IPS-18a (cell line): ENCODE results near the gene GTF2A1L.
"Not testable (repeated sequence)": the region's sequence is repeated elsewhere in the genome, so short reads cannot be mapped to it uniquely, and the experiment has no call there.

Experiments
- H3K27ac ChIP-seq: one replicate; pipeline ENCODE4 v1.5.1; 2013; ENCODE audit warnings: low read length
- H3K27me3 ChIP-seq: one replicate; pipeline ENCODE4 v1.6.1; 2013; ENCODE audit warnings: mild to moderate bottlenecking, low read length; ENCODE audit not compliant: control insufficient read depth, insufficient read depth
- H3K36me3 ChIP-seq: one replicate; pipeline ENCODE4 v1.6.1; 2013; ENCODE audit warnings: low read depth, low read length; ENCODE audit not compliant: control insufficient read depth
- H3K4me1 ChIP-seq: one replicate; pipeline ENCODE4 v1.6.1; 2013; ENCODE audit warnings: low read depth, low read length; ENCODE audit not compliant: control insufficient read depth
- H3K4me3 ChIP-seq: one replicate; pipeline ENCODE4 v1.5.1; 2013; ENCODE audit warnings: low read length
- H3K9ac ChIP-seq: one replicate; pipeline ENCODE4 v1.6.1; 2013; ENCODE audit warnings: mild to moderate bottlenecking, low read length, moderate library complexity
- H3K9me3 ChIP-seq: one replicate; pipeline ENCODE4 v1.6.1; 2013; ENCODE audit warnings: low read depth, low read length; ENCODE audit not compliant: control insufficient read depth

Gene GTF2A1L

GRCh38 chr2:48588745-48589144 lies 28.9 kb upstream of the GTF2A1L start:
- H3K27me3 ChIP-seq: peaks cover 8% of the 10 kb centered on the region
- peaks cover 19% of the 10 kb centered on the region for H3K4me1 ChIP-seq
- H3K4me3 ChIP-seq: no peak overlapping the region
- no peaks in the 10 kb centered on the region for H3K36me3 ChIP-seq
- H3K9me3 ChIP-seq: no peaks in the 10 kb centered on the region
- H3K9ac ChIP-seq: no peak overlapping the region
- no peak overlapping the region for H3K27ac ChIP-seq

GRCh38 chr2:48589170-48589767 lies 28.4 kb upstream of the GTF2A1L start:
- Histone ChIP-seq H3K27ac (no peak overlapping the region), H3K9me3 (no peaks in the 10 kb centered on the region), H3K4me3 (no peak overlapping the region), H3K27me3 (peaks cover 8% of the 10 kb centered on the region), H3K4me1 (peaks cover 19% of the 10 kb centered on the region), H3K36me3 (no peaks in the 10 kb centered on the region), H3K9ac (no peak overlapping the region)

- H3K36me3 ChIP-seq: no peaks in the 10 kb centered on the region
- H3K4me3 ChIP-seq: no peak overlapping the region
- no peaks in the 10 kb centered on the region for H3K9me3 ChIP-seq
- no peak overlapping the region for H3K9ac ChIP-seq
- no peak overlapping the region for H3K27ac ChIP-seq
- H3K4me1 ChIP-seq: peaks cover 15% of the 10 kb centered on the region
- H3K27me3 ChIP-seq: peaks cover 8% of the 10 kb centered on the region
These were observed 27.6 kb upstream of the GTF2A1L start for GRCh38 chr2:48590017-48590416.

GRCh38 chr2:48592067-48592466 lies 25.6 kb upstream of the GTF2A1L start:
- no peaks in the 10 kb centered on the region for H3K27me3 ChIP-seq
- H3K27ac ChIP-seq: no peak overlapping the region
- H3K4me3 ChIP-seq: no peak overlapping the region
- H3K9me3 ChIP-seq: no peaks in the 10 kb centered on the region
- H3K4me1 ChIP-seq: peaks cover 4% of the 10 kb centered on the region
- H3K9ac ChIP-seq: no peak overlapping the region
- H3K36me3 ChIP-seq: no peaks in the 10 kb centered on the region

- H3K9me3 ChIP-seq, H3K36me3 ChIP-seq, H3K27ac ChIP-seq, H3K9ac ChIP-seq, H3K27me3 ChIP-seq, H3K4me3 ChIP-seq, H3K4me1 ChIP-seq: not testable (repeated sequence)
These were observed 20.9 kb upstream of the GTF2A1L start for GRCh38 chr2:48596751-48597150.

GRCh38 chr2:48597492-48597891 lies 20.2 kb upstream of the GTF2A1L start:
- Histone ChIP-seq H3K36me3 (no peaks in the 10 kb centered on the region), H3K27me3 (no peaks in the 10 kb centered on the region), H3K4me3 (no peak overlapping the region), H3K9ac (no peak overlapping the region), H3K4me1 (no peaks in the 10 kb centered on the region), H3K27ac (no peak overlapping the region), H3K9me3 (no peaks in the 10 kb centered on the region)

- no peak overlapping the region for H3K9ac ChIP-seq
- H3K27me3 ChIP-seq: no peaks in the 10 kb centered on the region
- H3K9me3 ChIP-seq: no peaks in the 10 kb centered on the region
- H3K4me3 ChIP-seq: no peak overlapping the region
- H3K27ac ChIP-seq: no peak overlapping the region
- no peaks in the 10 kb centered on the region for H3K36me3 ChIP-seq
- H3K4me1 ChIP-seq: no peaks in the 10 kb centered on the region
These were observed 17.3 kb upstream of the GTF2A1L start for GRCh38 chr2:48600204-48600813.

GRCh38 chr2:48600917-48601316 lies 16.7 kb upstream of the GTF2A1L start:
- H3K36me3 ChIP-seq: no peaks in the 10 kb centered on the region
- H3K4me1 ChIP-seq: no peaks in the 10 kb centered on the region
- H3K4me3 ChIP-seq: no peak overlapping the region
- H3K9me3 ChIP-seq: no peaks in the 10 kb centered on the region
- H3K27me3 ChIP-seq: no peaks in the 10 kb centered on the region
- H3K9ac ChIP-seq: no peak overlapping the region
- H3K27ac ChIP-seq: no peak overlapping the region

GRCh38 chr2:48601349-48601748 lies 16.3 kb upstream of the GTF2A1L start:
- Histone ChIP-seq H3K9me3 (no peaks in the 10 kb centered on the region), H3K9ac (no peak overlapping the region), H3K4me1 (no peaks in the 10 kb centered on the region), H3K27me3 (no peaks in the 10 kb centered on the region), H3K36me3 (no peaks in the 10 kb centered on the region), H3K4me3 (no peak overlapping the region), H3K27ac (no peak overlapping the region)

GRCh38 chr2:48605482-48606175 lies 12.0 kb upstream of the GTF2A1L start:
- Histone ChIP-seq H3K4me3 (no peak overlapping the region), H3K9ac (no peak overlapping the region), H3K36me3 (no peaks in the 10 kb centered on the region), H3K9me3 (no peaks in the 10 kb centered on the region), H3K27me3 (no peaks in the 10 kb centered on the region), H3K4me1 (no peaks in the 10 kb centered on the region), H3K27ac (no peak overlapping the region)

GRCh38 chr2:48607307-48608014 lies 10.2 kb upstream of the GTF2A1L start:
- Histone ChIP-seq H3K27ac (no peak overlapping the region), H3K27me3 (no peaks in the 10 kb centered on the region), H3K4me3 (no peak overlapping the region), H3K9me3 (no peaks in the 10 kb centered on the region), H3K9ac (no peak overlapping the region), H3K4me1 (no peaks in the 10 kb centered on the region), H3K36me3 (no peaks in the 10 kb centered on the region)
